HepG2 (cell line): Measurements from ENCODE around the gene MYH10. TPM values are rescaled to one million over a fixed set of nuclear protein-coding genes. Genes with fewer than 3 reads are reported as not detected.

ENCODE experiments used
- AGO1 ChIP-seq: fragments of 200-400 bp; formaldehyde crosslinking; IDR thresholded peaks from 2 replicates; pipeline ENCODE4 v1.6.1; 2017; ENCODE audit warnings: mild to moderate bottlenecking, low read depth, low read length, moderate library complexity; ENCODE audit not compliant: poor library complexity, severe bottlenecking
- BHLHE40 ChIP-seq: IDR thresholded peaks from 2 replicates; pipeline ENCODE4 v1.6.1; 2011; ENCODE audit warnings: low read length, improper control_type of control experiment
- ETV5 ChIP-seq: IDR thresholded peaks from 2 replicates; pipeline ENCODE4 v1.6.1; 2018; ENCODE audit warnings: missing biosample characterization, missing genetic modification reagents, inconsistent platforms, borderline replicate concordance
- HDAC2 ChIP-seq: sonication (generic); formaldehyde crosslinking; IDR thresholded peaks from 2 replicates; pipeline ENCODE4 v1.4.0; 2020; ENCODE audit warnings: missing genetic modification reagents
- MAFG ChIP-seq: sonication (generic); formaldehyde crosslinking; IDR thresholded peaks from 2 replicates; pipeline ENCODE4 v1.5.1; 2020; ENCODE audit warnings: mild to moderate bottlenecking, missing genetic modification reagents
- MAZ ChIP-seq, 2 experiments: sonication (generic) in 1 of 2; formaldehyde crosslinking in 1 of 2; IDR thresholded peaks; 2 replicates each; pipeline versions ENCODE4 v1.5.0 to v1.6.1; 2012 to 2020; ENCODE audit warnings: low read depth in 2 of 2, mild to moderate bottlenecking in 2 of 2, borderline replicate concordance in 1 of 2, improper control_type of control experiment in 1 of 2, low read length in 1 of 2, missing genetic modification reagents in 1 of 2, moderate library complexity in 1 of 2
- SAP130 ChIP-seq: IDR thresholded peaks from 2 replicates; pipeline ENCODE4 v1.6.1; 2016; ENCODE audit warnings: low read depth
- SOX6 ChIP-seq, 2 experiments: fragments of 450-650 bp in 1 of 2; sonication (generic) in 1 of 2; formaldehyde crosslinking in 1 of 2; IDR thresholded peaks; 2 replicates each; pipeline versions ENCODE4 v1.4.0 to v1.6.1; 2017 to 2020; ENCODE audit warnings: antibody characterized with exemption in 1 of 2, mild to moderate bottlenecking in 1 of 2, missing genetic modification reagents in 1 of 2
- ZNF530 ChIP-seq: sonication (generic); formaldehyde crosslinking; IDR thresholded peaks from 2 replicates; pipeline ENCODE4 v1.5.0; 2020; ENCODE audit warnings: low read depth, mild to moderate bottlenecking, missing genetic modification reagents
- ZNF761 ChIP-seq: sonication (generic); formaldehyde crosslinking; conservative IDR thresholded peaks from 2 replicates; pipeline ENCODE4 v1.4.0; 2020; ENCODE audit warnings: mild to moderate bottlenecking, missing genetic modification reagents
- polyA plus RNA-seq, 8 experiments: library from polyadenylated mRNA; depleted of rRNA in 3 of 8; stranded (reverse) in 7 of 8; unstranded in 1 of 8; fragments of >200 nt; fragmentation: Illumina TruSeq in 4 of 8; extraction: Trizol in 4 of 8; gene quantifications; 2 replicates each; pipeline versions ENCODE4 v1.2.1 to v1.2.3, GENCODE V29; 2011 to 2016; ENCODE audit warnings: low read depth in 4 of 8, missing spikeins in 1 of 8, mixed read lengths in 1 of 8; ENCODE audit not compliant: insufficient read depth in 1 of 8
- total RNA-seq, 5 experiments: library from RNA; depleted of rRNA; stranded (reverse); fragments of >200 nt; fragmentation: Illumina TruSeq; extraction: Trizol; gene quantifications; 2 replicates each; pipeline ENCODE4 v1.2.3, GENCODE V29; 2016; ENCODE audit warnings: low read depth in 1 of 5
- TF ChIP-seq, protein P1 (sequence below): sonication (generic); formaldehyde crosslinking; IDR thresholded peaks from one replicate; pipeline ENCODE4 v1.5.1; 2020; ENCODE audit warnings: mild to moderate bottlenecking, missing genetic modification reagents; ENCODE audit errors: not compliant biosample characterization
- TF ChIP-seq, protein P2 (sequence below): sonication (generic); formaldehyde crosslinking; IDR thresholded peaks from 2 replicates; pipeline ENCODE4 v1.4.0; 2020; ENCODE audit warnings: missing genetic modification reagents, borderline replicate concordance
- TF ChIP-seq, protein P3 (sequence below): sonication (generic); formaldehyde crosslinking; IDR thresholded peaks from 2 replicates; pipeline ENCODE4 v1.8.0; 2022; ENCODE audit warnings: mild to moderate bottlenecking, missing genetic modification reagents; ENCODE audit not compliant: insufficient replicate concordance
- TF ChIP-seq, protein P4 (sequence below): IDR thresholded peaks from 2 replicates; pipeline ENCODE4 v1.6.1; 2012; ENCODE audit warnings: inconsistent platforms

Gene MYH10
- total and polyA plus RNA-seq, 2 of the 13 experiments (the other 11 are each of a cell fraction or from before 2014, with no cell fraction given), result 43.4 to 68.6 TPM

DNA sequence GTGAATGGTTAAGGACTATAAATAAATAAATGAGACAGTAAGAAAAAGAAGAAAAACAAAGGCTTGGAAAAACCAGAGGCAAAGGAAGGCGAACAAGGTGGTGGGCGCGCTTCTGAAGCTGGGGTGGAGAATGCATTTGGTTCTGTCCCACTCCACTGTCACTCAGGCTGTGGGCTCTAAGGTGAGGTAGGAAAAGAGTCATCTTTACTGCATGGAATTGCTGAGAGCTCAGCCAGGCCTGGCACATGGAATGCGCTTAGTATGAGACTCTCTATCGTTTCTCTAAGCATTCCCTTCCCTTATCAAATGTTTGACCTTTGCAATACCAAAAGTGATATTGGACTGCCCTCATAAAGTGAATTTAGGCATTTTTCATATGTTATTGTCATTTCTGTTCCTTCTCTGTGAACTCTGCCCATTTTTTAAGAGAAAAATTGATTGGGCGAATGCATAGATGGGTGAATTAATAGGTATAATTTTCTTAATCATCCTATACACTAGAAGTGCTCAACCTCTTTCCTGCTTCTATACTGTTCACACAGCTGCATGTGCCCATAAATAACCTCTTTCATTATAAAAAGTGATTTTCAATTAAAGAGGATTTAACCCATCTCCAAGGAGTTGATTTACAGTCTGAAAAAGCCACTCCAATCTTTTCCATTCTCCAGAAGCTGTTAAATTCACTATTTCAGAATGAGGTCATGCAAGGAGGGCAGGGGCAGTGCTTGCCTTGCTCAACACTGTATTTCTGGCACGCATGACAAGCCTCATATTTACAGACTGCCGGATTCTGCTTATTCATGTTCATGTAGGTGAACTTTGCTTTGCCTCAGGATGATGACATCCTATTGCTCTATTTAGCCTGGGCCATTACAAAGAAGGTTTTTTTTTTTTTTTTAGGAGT, 87.7 kb downstream of the MYH10 start (continued):
- TF ChIP-seq, protein P1, sequence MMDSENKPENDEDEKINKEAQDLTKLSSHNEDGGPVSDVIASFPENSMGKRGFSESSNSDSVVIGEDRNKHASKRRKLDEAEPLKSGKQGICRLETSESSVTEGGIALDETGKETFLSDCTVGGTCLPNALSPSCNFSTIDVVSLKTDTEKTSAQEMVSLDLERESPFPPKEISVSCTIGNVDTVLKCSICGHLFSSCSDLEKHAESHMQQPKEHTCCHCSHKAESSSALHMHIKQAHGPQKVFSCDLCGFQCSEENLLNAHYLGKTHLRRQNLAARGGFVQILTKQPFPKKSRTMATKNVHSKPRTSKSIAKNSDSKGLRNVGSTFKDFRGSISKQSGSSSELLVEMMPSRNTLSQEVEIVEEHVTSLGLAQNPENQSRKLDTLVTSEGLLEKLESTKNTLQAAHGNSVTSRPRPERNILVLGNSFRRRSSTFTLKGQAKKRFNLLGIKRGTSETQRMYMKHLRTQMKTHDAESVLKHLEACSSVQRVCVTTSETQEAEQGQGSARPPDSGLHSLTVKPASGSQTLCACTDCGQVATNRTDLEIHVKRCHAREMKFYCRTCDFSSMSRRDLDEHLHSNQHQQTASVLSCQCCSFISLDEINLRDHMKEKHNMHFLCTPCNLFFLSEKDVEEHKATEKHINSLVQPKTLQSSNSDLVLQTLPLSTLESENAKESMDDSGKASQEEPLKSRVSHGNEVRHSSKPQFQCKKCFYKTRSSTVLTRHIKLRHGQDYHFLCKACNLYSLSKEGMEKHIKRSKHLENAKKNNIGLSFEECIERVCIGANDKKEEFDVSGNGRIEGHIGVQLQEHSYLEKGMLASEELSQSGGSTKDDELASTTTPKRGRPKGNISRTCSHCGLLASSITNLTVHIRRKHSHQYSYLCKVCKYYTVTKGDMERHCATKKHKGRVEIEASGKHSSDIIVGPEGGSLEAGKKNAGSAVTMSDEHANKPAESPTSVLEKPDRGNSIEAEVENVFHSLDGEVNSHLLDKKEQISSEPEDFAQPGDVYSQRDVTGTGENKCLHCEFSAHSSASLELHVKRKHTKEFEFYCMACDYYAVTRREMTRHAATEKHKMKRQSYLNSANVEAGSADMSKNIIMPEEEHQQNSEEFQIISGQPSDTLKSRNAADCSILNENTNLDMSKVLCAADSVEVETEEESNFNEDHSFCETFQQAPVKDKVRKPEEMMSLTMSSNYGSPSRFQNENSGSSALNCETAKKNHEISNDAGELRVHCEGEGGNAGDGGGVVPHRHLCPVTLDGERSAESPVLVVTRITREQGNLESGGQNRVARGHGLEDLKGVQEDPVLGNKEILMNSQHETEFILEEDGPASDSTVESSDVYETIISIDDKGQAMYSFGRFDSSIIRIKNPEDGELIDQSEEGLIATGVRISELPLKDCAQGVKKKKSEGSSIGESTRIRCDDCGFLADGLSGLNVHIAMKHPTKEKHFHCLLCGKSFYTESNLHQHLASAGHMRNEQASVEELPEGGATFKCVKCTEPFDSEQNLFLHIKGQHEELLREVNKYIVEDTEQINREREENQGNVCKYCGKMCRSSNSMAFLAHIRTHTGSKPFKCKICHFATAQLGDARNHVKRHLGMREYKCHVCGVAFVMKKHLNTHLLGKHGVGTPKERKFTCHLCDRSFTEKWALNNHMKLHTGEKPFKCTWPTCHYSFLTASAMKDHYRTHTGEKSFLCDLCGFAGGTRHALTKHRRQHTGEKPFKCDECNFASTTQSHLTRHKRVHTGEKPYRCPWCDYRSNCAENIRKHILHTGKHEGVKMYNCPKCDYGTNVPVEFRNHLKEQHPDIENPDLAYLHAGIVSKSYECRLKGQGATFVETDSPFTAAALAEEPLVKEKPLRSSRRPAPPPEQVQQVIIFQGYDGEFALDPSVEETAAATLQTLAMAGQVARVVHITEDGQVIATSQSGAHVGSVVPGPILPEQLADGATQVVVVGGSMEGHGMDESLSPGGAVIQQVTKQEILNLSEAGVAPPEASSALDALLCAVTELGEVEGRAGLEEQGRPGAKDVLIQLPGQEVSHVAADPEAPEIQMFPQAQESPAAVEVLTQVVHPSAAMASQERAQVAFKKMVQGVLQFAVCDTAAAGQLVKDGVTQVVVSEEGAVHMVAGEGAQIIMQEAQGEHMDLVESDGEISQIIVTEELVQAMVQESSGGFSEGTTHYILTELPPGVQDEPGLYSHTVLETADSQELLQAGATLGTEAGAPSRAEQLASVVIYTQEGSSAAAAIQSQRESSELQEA (CRISPR knock-in tag), result no peak
- TF ChIP-seq SAP130 (CRISPR knock-in tag) (peak; percentile 91), ETV5 (peak; percentile 60; the same call in 1 of the 2 replicates), AGO1 (no peak), BHLHE40 (peak; percentile 66), ZNF530 (no peak), MAZ (IDR thresholded peaks at IDR 0.05; ENCODE audit: borderline replicate concordance, low read depth, low read length) (no peak), MAZ (CRISPR knock-in tag; IDR thresholded peaks at IDR 0.05; ENCODE audit: low read depth) (no peak), SOX6 (IDR thresholded peaks at IDR 0.05) (no peak), SOX6 (CRISPR knock-in tag; IDR thresholded peaks at IDR 0.05) (peak; percentile 88), HDAC2 (CRISPR knock-in tag) (peak; percentile 87), ZNF761 (CRISPR knock-in tag) (no peak), MAFG (peak; percentile 89)
- TF ChIP-seq, protein P2, sequence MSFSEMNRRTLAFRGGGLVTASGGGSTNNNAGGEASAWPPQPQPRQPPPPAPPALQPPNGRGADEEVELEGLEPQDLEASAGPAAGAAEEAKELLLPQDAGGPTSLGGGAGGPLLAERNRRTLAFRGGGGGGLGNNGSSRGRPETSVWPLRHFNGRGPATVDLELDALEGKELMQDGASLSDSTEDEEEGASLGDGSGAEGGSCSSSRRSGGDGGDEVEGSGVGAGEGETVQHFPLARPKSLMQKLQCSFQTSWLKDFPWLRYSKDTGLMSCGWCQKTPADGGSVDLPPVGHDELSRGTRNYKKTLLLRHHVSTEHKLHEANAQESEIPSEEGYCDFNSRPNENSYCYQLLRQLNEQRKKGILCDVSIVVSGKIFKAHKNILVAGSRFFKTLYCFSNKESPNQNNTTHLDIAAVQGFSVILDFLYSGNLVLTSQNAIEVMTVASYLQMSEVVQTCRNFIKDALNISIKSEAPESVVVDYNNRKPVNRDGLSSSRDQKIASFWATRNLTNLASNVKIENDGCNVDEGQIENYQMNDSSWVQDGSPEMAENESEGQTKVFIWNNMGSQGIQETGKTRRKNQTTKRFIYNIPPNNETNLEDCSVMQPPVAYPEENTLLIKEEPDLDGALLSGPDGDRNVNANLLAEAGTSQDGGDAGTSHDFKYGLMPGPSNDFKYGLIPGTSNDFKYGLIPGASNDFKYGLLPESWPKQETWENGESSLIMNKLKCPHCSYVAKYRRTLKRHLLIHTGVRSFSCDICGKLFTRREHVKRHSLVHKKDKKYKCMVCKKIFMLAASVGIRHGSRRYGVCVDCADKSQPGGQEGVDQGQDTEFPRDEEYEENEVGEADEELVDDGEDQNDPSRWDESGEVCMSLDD, result no peak
- TF ChIP-seq, protein P3, sequence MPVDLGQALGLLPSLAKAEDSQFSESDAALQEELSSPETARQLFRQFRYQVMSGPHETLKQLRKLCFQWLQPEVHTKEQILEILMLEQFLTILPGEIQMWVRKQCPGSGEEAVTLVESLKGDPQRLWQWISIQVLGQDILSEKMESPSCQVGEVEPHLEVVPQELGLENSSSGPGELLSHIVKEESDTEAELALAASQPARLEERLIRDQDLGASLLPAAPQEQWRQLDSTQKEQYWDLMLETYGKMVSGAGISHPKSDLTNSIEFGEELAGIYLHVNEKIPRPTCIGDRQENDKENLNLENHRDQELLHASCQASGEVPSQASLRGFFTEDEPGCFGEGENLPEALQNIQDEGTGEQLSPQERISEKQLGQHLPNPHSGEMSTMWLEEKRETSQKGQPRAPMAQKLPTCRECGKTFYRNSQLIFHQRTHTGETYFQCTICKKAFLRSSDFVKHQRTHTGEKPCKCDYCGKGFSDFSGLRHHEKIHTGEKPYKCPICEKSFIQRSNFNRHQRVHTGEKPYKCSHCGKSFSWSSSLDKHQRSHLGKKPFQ (CRISPR knock-in tag), result no peak
- TF ChIP-seq, protein P4, sequence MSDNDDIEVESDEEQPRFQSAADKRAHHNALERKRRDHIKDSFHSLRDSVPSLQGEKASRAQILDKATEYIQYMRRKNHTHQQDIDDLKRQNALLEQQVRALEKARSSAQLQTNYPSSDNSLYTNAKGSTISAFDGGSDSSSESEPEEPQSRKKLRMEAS, result peak; percentile 59
